GM19099 (cell line): Measurements from ENCODE around the gene TTLL11.

ENCODE experiments used
- POLR2A ChIP-seq: IDR thresholded peaks from 3 replicates; pipeline ENCODE4 v1.6.1; 2011; ENCODE audit warnings: low read depth; ENCODE audit not compliant: insufficient read length; ENCODE audit errors: extremely low read depth

TTLL11 gene

DNA sequence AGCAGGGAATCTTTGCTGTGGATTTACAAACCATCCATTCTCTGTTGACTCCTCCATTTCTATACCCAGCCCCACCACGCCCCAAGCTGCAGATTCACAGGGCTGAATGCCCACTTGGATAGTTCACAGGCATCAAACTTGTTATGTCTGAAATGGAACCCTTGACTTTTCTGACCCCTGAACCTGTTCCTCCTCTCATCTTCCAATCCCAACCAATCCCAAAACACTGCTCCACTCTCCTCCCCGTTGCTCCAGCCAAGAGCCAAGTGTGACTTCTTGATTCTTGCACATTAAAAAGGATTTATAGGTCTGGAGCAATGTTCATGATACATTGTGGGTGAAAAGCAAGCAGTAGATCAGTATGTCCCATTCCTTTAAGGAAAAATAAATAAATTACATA lies 296.0 kb downstream of the TTLL11 start:
- no peak for TF ChIP-seq POLR2A

DNA sequence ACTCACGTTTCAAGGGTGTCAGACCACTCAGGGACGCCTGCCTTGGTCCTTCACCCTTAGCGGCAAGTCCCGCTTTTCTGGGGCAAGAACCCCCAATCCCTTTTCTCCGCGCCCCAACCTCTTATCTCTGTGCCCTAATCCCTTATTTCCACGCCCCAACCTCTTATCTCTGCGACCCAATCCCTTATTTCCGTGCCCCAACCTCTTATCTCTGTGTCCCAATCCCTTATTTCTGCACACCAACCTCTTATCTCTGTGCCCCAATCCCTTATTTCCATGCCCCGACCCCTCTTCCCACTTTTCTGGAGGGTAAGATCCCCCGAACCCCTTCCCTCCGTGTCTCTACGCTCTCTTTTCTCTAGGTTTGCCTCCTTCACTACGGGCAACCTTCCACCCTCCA lies 302.3 kb downstream of the TTLL11 start:
- TF ChIP-seq POLR2A, result no peak

DNA sequence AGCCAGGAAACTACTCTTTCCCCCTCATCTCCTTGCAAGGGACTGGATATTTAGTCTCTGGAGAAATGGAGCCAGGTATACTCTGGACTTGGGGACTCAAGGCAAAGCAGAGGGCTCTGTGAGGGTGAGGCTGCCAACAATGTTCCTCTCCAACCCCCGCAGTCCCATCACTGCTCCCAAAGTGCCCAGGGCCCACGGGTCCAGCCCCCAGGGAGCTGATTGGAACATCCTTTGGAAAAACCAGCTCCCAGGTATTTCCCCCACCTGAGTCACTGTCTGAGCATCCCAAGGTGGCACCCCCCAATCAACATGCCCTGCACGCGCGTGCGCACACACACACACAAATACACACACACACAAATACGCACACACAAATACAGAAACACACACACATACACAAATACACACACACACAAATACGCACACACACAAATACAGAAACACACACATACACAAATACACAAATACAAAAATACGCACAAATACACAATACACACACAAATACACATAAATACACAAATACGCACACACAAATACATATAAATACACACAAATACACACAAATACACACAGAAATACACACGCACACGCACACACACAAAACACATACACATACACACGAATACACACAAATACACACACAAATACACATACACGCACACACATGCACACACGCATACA lies 304.3 kb downstream of the TTLL11 start:
- TF ChIP-seq POLR2A, result no peak

DNA sequence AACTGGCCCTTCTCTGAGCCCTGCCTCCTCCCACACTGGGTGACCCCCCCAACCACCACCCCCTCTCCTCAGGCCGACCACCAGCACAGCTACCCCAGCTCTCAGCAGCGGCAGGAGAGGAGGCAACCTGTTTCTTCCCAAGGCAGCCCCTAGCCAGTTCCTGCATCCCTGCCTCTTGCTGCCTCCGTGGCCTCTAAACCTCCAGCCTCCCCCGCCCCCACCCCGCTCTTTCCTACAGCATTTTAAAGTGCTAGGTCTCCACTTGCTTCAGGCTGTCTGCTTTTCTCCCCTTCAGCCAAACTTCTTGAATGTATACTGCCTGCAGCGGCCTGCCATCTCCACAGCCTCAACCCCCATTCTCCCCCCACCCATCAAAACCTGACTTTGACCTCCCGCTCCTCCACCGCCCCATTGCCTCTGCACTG lies 306.1 kb downstream of the TTLL11 start:
- TF ChIP-seq POLR2A, result no peak

DNA sequence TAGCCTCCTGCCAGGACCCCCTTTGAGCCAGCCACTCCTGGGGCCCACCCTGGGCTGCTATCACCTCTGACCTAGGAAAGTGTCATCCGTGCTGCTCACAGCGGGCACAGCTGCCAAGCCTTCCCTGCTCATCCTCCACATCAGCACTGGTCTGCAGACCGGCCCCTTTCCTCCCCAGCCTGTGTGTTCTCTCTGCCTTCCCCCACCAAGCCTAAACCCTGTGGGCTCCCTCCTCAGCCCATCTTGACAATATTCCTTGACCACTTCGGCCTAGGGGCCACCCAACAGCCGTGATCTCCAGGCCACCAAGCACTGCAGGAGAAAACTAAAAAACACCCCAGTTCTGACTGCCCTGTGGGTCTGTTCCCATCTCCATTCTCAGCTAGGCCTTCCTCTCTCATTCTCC lies 306.6 kb downstream of the TTLL11 start:
- TF ChIP-seq POLR2A, result no peak

DNA sequence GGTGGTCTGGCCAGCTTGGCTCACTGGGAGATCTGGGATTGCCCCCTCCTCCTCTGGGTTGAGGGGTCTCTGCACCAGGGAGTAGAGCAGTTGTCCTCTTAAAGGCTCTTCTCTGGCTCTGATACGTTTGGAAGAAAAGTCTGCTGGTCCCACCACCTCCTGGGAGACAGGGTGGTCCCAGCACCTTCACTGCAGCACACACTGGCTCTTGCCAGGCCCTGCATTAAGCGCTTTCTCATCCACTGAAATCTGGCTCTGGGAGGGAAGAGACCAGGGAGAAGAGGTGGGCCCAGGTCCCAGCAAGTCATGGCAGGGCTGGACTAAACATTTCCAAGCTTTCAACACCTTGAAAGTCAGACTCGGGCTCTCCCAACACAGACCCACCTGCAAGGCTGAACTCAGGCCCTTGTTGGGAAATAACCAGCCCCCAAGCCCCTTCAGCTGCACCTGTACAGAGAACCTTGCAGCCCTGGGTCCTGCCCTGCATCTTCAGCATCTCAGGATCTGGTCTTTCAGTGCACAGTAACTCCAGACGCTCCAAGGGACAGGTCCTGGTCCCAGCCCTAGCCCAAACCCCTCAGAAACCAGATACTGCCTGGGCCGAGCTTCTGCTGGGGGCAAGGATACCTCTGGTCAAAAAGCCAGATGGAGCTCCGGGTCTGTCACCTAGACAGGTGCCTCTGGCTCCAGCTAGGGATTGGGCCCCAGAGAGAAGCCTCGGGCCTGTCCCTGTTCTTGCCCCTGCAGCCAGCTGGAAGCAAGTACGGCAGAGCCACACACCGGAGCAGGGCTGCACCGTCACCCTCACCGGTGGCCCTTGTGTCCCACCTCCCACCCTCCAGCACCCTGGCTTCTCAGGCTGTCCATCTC lies 307.2 kb downstream of the TTLL11 start:
- no peak for TF ChIP-seq POLR2A

DNA sequence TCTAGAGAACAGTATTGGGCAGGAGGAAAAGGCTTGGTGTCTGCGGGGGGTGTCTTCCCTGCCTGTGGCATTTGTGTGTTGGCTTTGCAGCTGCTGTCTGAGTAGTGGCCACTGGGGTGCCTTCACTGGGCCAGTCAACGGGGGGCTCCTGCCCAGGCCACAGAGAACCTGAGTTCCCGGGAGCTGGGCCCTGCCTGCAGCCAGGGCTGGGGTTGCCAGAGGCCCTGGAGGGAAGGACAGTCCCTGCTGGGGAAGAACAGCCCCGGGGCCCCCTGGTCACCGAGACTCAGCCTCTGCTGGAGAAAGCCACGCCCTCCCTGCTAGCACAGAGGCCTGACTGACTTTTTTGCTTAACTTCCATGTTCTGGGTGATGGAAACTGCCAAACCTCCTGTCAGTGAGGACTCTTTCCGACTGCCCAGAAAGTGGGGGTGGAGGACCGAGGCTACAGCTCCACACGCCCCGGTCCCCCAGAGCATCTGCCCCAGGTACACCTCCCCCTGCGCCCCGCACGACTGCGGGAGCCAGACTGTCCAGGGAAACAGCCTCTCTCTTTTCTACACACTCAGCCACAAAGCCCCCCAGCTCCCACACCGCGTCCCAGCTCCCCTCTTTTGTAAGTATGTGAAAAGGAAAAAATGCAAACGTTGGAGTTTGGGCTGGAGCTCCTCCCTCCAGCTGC lies 308.2 kb downstream of the TTLL11 start:
- no peak for TF ChIP-seq POLR2A

DNA sequence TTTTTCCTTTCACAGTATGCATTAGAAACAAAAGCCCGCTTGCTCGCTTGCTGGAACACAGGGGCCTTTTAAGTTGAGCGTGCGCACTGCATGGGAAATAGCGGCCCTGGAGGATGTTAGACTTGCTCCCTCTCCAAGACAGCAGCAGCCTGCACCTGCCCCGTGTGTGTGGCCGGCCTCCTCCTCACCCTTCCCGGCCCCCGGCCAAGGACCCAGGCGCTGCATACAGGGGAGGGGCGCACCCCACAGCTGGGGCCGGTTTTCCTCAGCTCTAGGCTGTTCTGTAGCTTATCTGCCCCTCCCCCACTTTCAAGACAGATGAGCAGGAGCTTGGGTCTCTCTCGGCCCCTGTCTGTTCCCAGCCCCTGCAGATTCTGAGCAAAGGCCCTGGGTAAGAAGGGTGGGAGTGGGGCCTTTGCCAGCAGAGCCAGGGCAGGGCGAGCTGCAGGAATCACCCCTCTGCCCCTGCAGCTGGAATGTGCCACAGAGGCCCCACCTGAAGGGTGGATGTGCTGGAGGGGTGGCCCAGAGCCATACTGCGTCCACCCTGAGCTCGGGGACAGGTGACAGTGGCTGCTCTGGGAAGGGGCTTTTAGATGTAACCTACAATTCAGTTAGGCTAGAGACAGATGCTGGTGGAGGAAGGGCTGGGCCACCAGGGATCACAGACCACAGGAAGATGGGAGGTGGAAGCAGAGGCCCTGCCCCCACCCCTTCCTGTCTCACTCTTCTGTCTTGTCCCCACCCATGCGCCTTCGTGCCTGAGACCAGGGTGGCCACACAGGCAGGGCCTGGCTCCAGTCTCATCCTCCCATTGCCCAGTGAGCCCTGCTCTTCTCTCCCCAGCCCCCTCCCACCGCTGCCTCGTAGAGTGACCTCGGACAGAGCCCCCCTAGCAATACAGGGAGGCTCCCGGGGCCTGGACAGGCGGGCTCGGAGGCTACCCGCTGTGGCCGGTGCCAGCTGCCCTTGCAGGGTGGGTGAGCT lies 309.3 kb downstream of the TTLL11 start:
- TF ChIP-seq POLR2A, result no peak

DNA sequence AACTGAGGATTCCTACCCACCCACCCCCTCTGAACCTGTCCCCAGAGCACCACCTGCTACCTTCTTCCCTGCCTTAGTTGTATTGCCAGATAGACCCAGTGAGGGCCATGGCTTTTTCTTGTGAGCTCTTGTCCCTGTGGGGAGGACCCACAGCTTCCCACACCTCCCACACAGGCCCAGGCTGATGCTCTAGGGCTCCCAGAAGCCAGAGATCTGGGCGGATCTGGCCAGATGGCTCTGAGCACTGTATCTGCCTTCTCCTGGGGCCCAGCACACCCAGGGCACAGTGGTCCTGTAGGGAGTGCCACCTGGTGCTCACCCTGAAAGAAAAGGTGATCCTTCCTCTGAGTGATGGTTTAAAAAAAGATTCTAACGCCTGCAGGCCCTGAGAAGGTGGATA lies 310.0 kb downstream of the TTLL11 start:
- no peak for TF ChIP-seq POLR2A

DNA sequence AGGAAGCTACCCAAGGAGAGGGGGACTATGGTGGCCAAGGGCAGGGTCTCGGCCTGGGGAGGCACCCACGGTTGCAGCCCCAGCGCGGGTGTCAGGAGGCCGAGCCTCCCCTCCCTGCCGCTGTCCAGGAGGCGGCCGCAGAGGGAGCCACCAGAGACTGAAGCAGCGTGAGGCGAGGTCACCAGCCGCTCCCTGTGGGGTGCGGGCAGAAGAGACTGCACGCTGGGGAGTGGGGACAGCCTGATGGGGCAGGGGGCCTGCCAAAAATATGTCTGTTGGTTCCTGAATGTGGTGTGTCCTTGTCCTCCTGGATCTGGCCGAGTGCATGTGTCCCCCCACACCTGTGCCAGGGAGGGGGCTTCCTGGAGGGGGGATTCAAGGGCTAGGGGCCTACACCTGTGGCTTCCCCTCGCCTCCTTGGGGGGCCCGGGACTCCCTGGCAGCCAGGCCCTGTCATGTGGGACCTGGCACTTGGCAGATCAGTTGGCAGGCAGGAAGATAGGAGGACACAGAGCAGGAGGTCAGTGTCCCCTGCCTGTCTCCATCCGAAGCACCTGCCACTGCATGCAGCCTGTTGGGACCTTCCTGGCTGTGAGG lies 310.5 kb downstream of the TTLL11 start:
- no peak for TF ChIP-seq POLR2A

DNA sequence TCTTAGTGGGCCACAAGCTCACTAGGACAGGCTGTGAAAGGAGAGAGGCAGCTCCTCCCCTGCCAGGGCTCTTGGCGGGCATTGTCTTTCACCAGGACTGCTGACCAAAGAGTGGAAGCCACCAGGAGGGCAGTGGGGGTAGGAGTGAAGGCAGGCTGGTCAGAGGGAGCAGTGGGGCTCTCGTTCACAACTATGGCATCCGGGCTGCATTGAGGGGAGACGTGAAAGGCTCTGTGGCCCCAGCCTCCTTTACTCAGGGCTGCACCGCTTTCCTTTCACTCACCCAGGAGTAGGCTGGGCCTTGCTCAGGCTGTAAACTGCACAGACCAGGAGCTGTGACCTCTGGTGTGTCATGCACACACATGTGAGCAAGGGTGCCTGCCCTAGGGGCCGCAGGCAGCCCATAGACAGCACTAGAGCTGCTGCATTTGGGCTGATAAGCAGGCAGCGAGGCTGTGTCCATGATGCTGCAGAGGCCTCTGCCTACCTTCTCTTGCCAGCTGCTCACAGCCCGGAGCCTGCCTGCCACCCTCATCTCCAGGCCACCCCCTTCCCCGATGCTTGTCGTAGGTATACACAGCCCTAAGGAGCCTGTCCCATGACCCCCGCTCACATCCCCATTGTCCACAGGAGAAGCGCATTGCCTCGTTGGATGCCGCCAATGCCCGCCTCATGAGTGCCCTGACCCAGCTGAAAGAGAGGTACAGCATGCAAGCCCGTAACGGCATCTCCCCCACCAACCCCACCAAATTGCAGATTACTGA lies 311.2 kb downstream of the TTLL11 start:
- TF ChIP-seq POLR2A, result no peak

DNA sequence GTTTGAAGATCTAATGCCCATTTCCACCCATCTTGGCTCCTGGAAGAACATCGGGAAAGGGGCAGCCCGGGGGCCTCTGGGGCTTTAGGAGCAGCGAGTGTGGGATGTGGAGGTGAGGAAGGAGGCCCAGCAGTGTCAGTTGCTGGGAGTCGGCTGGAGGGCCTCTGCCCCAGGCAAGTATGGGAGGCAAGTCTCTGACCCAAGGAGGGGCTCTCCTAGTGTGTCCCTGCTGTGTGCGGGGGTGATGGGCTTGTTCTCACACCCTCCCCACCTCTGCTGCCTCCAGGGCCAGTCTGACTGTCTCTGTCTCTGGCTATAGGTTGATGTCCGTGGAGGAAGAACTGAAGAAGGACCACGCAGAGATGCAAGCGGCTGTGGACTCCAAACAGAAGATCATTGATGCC lies 312.0 kb downstream of the TTLL11 start:
- TF ChIP-seq POLR2A, result no peak

DNA sequence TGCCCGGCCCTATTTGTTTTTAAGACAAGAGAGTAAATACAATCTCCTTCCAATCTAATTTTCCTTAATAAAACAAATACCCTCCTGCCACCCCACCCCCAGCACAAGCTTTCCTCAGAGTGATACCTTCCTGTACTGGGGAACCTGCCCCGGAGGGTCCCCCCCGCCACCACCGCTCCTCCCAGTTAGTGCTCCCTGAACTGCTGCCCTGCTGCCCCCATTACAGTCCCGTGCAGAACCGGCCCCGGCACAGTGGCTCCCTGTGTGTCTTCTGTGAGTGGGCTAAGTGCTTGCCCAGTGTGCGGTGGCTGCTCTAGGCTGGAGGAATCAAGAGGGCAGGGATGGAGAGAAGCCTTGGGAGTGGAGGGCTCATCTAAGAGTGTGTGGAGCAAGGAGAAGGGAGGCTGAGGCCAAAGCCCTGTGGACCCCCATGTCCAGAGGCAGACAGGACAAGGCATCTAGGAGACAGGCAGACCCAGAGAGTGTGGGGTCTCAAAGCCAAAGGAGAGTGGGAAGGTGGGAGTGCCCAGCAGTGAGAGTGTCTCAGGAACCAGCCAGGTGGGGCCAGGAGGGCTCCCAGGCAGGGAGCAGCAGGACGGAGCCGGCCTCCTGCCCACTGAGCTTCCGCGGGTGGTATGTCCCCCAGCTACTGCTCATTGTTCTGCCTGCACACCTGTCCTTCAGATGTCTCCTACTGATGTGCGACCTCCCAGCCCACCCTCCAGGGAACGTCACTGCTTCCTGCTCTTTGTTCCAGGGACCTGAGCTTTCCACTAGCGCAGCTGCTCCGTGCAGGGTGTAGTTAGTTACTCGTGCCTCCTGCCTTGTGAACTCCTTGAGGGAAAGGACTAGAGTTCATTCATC lies 312.7 kb downstream of the TTLL11 start:
- no peak for TF ChIP-seq POLR2A
